Parathyroid adenoma (tissue), 2 donors: ENCODE data around the gene ACVR1B.
"Not testable (repeated sequence)": the region's sequence is repeated elsewhere in the genome, so short reads cannot be mapped to it uniquely, and the experiment has no call there.

Experiments
- H2AFZ ChIP-seq: fragments of 300-600 bp; sonication (generic); one replicate; pipeline ENCODE4 v1.7.0; 2017; ENCODE audit warnings: antibody characterized with exemption, mild to moderate bottlenecking
- H3K27ac ChIP-seq: fragments of 300-600 bp; sonication (generic); one replicate; pipeline ENCODE4 v1.7.0; 2017
- H3K27me3 ChIP-seq: fragments of 300-600 bp; sonication (generic); one replicate; pipeline ENCODE4 v1.7.0; 2017; ENCODE audit warnings: low read length; ENCODE audit not compliant: control insufficient read depth, insufficient read depth
- H3K36me3 ChIP-seq: fragments of 300-600 bp; sonication (generic); one replicate; pipeline ENCODE4 v1.7.0; 2017; ENCODE audit warnings: low read length; ENCODE audit not compliant: control insufficient read depth, insufficient read depth
- H3K4me1 ChIP-seq: fragments of 300-600 bp; sonication (generic); one replicate; pipeline ENCODE4 v1.7.0; 2017; ENCODE audit warnings: control low read depth
- H3K4me2 ChIP-seq: fragments of 300-600 bp; sonication (generic); one replicate; pipeline ENCODE4 v1.7.0; 2017; ENCODE audit warnings: low read length
- H3K4me3 ChIP-seq: fragments of 300-600 bp; sonication (generic); one replicate; pipeline ENCODE4 v1.7.0; 2017; ENCODE audit warnings: low read depth, low read length
- H3K79me2 ChIP-seq: fragments of 300-600 bp; sonication (generic); one replicate; pipeline ENCODE4 v1.7.0; 2017; ENCODE audit warnings: control low read depth
- H3K9ac ChIP-seq: fragments of 300-600 bp; sonication (generic); one replicate; pipeline ENCODE4 v1.7.0; 2017; ENCODE audit warnings: mild to moderate bottlenecking
- H3K9me3 ChIP-seq: fragments of 300-600 bp; sonication (generic); one replicate; pipeline ENCODE4 v1.7.0; 2017; ENCODE audit warnings: low read length; ENCODE audit not compliant: control insufficient read depth
- CTCF ChIP-seq: fragments of 300-600 bp; sonication (generic); IDR thresholded peaks from one replicate; pipeline ENCODE4 v1.7.0; 2017; ENCODE audit warnings: antibody characterized with exemption, mild to moderate bottlenecking
- donor health status: primary hyperparathyroidism.

Gene ACVR1B

GRCh38 chr12:51973560-51973959, 22.1 kb downstream of the ACVR1B start:
- peaks cover 61% of the 10 kb centered on the region for H3K4me1 ChIP-seq
- no peak overlapping the region for H3K4me3 ChIP-seq
- no peak overlapping the region for H2AFZ ChIP-seq
- H3K27ac ChIP-seq = peak overlapping the region; percentile 68
- no peak overlapping the region for H3K9ac ChIP-seq
- H3K79me2 ChIP-seq = peaks cover 37% of the 10 kb centered on the region
- H3K36me3 ChIP-seq = no peaks in the 10 kb centered on the region
- H3K4me2 ChIP-seq = no peak overlapping the region
- H3K9me3 ChIP-seq = no peaks in the 10 kb centered on the region
- no peaks in the 10 kb centered on the region for H3K27me3 ChIP-seq
- no peak for TF ChIP-seq CTCF

- no peaks in the 10 kb centered on the region for H3K27me3 ChIP-seq
- H3K9ac ChIP-seq = no peak overlapping the region
- peaks cover 64% of the 10 kb centered on the region for H3K4me1 ChIP-seq
- H2AFZ ChIP-seq = no peak overlapping the region
- H3K9me3 ChIP-seq = no peaks in the 10 kb centered on the region
- no peak overlapping the region for H3K4me3 ChIP-seq
- no peak overlapping the region for H3K27ac ChIP-seq
- H3K79me2 ChIP-seq = peaks cover 36% of the 10 kb centered on the region
- no peak for TF ChIP-seq CTCF
- no peaks in the 10 kb centered on the region for H3K36me3 ChIP-seq
- H3K4me2 ChIP-seq = no peak overlapping the region
Measured at GRCh38 chr12:51974646-51975045, 23.1 kb downstream of the ACVR1B start.

DNA sequence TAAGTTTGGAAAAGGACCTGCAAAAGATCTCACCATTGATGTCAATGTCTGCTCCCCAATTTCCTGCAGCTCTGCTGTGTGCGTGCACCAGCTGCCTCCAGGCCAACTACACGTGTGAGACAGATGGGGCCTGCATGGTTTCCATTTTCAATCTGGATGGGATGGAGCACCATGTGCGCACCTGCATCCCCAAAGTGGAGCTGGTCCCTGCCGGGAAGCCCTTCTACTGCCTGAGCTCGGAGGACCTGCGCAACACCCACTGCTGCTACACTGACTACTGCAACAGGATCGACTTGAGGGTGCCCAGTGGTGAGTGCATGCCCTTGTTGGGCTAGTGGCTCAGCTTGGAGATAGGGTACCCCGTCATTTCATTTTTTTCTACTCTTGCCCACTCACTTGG, 23.7 kb downstream of the ACVR1B start:
- no peak for TF ChIP-seq CTCF
- Histone ChIP-seq H3K4me3 (no peak overlapping the region), H3K79me2 (peaks cover 36% of the 10 kb centered on the region), H3K36me3 (no peaks in the 10 kb centered on the region), H3K9me3 (no peaks in the 10 kb centered on the region), H3K27me3 (no peaks in the 10 kb centered on the region), H2AFZ (no peak overlapping the region), H3K27ac (no peak overlapping the region), H3K9ac (no peak overlapping the region), H3K4me2 (no peak overlapping the region), H3K4me1 (peaks cover 64% of the 10 kb centered on the region)

- Histone ChIP-seq H3K27me3 (no peaks in the 10 kb centered on the region), H3K9ac (no peak overlapping the region), H2AFZ (no peak overlapping the region), H3K4me2 (peak overlapping the region; percentile 11), H3K4me3 (no peak overlapping the region), H3K79me2 (peaks cover 43% of the 10 kb centered on the region), H3K27ac (peak overlapping the region; percentile 45), H3K36me3 (no peaks in the 10 kb centered on the region), H3K9me3 (no peaks in the 10 kb centered on the region), H3K4me1 (peaks cover 55% of the 10 kb centered on the region)
- TF ChIP-seq CTCF = no peak
Measured at GRCh38 chr12:51976376-51977160, 25.1 kb downstream of the ACVR1B start.

DNA sequence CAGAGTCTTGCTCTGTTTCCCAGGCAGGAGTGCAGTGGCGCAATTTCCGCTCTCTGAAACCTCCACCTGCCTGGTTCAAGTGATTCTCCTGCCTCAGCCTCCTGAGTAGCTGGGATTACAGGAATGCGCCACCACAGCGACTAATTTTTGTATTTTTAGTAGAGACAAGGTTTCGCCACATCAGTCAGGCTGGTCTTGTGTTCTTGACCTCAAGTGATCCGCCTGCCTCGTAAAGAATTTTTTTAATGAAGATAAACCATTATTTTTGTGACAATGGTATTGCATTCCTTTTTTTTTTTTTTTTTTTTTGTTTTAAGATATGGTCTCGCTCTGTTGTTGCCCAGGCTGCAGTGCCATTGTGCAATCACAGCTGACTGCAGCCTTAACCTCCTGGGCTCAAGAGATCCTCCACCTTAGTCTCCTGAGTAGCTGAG, 25.8 kb downstream of the ACVR1B start:
- Histone ChIP-seq H3K4me2 (no peak overlapping the region), H3K4me3 (no peak overlapping the region), H3K36me3 (no peaks in the 10 kb centered on the region), H3K27ac (peak overlapping the region; percentile 45), H3K27me3 (no peaks in the 10 kb centered on the region), H3K9me3 (no peaks in the 10 kb centered on the region), H3K9ac (no peak overlapping the region), H3K79me2 (peaks cover 43% of the 10 kb centered on the region), H3K4me1 (peaks cover 51% of the 10 kb centered on the region), H2AFZ (no peak overlapping the region)
- TF ChIP-seq CTCF = no peak

DNA sequence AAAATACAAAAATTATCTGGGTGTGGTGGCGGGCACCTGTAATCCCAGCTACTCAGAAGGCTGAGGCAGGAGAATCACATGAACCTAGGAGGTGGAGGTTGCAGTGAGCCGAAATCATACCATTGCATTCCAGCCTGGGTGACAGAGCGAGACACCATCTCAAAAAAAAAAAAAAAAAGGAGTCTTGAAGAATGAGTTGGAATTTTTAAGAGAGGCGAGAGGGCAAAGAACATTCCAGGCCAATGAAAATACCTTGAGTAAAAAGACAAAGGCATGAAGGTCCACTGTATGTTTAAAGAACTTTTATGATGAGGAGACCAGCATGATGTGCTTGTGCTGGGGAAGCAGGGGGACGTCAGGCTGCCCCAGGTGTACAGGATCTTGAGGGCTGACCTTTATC, 27.8 kb downstream of the ACVR1B start:
- H3K27me3 ChIP-seq, H3K4me3 ChIP-seq, H3K27ac ChIP-seq, H3K4me2 ChIP-seq, H3K9me3 ChIP-seq, H3K9ac ChIP-seq, H3K36me3 ChIP-seq, H2AFZ ChIP-seq: not testable (repeated sequence)
- Histone ChIP-seq H3K4me1 (peaks cover 31% of the 10 kb centered on the region), H3K79me2 (peaks cover 39% of the 10 kb centered on the region)
